Measurements from ENCODE around the gene HSPA14. TPM values are rescaled to one million over a fixed set of nuclear protein-coding genes. Genes with fewer than 3 reads are reported as not detected.

HSPA14 gene
- total and polyA plus RNA-seq, 10 donors, result 11.6 to 24.1 (median 13.5) TPM

GRCh38 chr10:14837003-14837756 lies 926 bp upstream of the HSPA14 start:
- peak overlapping the region; percentile 80 to 96 (median 91) for H3K27ac ChIP-seq
- no peak for TF ChIP-seq POLR2AphosphoS5 (IDR thresholded peaks at IDR 0.05)
- no peak for TF ChIP-seq POLR2A (IDR thresholded peaks at IDR 0.05)
- TF ChIP-seq CTCF (IDR thresholded peaks at IDR 0.05 in 8 of 11, conservative IDR thresholded peaks at IDR 0.05 in 3 of 11), result no peak
- 21 to 29% (median 27%) methylated on average over 14 of the region's 14 CpGs for WGBS, 5 donors
- intact Hi-C loops (cut with DNase I; ENCODE audit: low total_unique reads), result loop anchor here (5.0 kb wide), 1 partner anchor 300 kb away; no protein-coding TSS in a partner anchor
- peaks cover 0 to 27% (median 10%) of the 10 kb centered on the region in 6 donors for H3K36me3 ChIP-seq
- H3K9me3 ChIP-seq, result no peaks in the 10 kb centered on the region
- no peak for DNase-seq
- H3K4me3 ChIP-seq, result peak overlapping the region; percentile 44 to 98 (median 84)
- H3K4me1 ChIP-seq, result peaks cover 10 to 39% (median 27%) of the 10 kb centered on the region in 6 donors
- no peaks in the 10 kb centered on the region for H3K27me3 ChIP-seq (replicated peaks in 1 of 7)

- Histone ChIP-seq H3K9me3 (no peaks in the 10 kb centered on the region), H3K4me1 (peaks cover 10 to 39% (median 27%) of the 10 kb centered on the region in 6 donors), H3K36me3 (peaks cover 2 to 39% (median 25%) of the 10 kb centered on the region in 6 donors), H3K4me3 (peak overlapping the region; percentile 75 to 98 (median 92)), H3K27ac (peak overlapping the region; percentile 80 to 96 (median 91)), H3K27me3 (replicated peaks in 1 of 7) (no peaks in the 10 kb centered on the region)
- no peak for DNase-seq
- TF ChIP-seq CTCF (IDR thresholded peaks at IDR 0.05 in 8 of 11, conservative IDR thresholded peaks at IDR 0.05 in 3 of 11), result no peak
- no peak for TF ChIP-seq POLR2AphosphoS5 (IDR thresholded peaks at IDR 0.05)
- no peak for TF ChIP-seq POLR2A (IDR thresholded peaks at IDR 0.05)
- WGBS, 5 donors, result 0 to 1% (median 1%) methylated on average over 12 to 60 of the region's 60 CpGs
- intact Hi-C loops (cut with DNase I; ENCODE audit: low total_unique reads), result loop anchor here (5.0 kb wide), 1 partner anchor 301 kb away; no protein-coding TSS in a partner anchor
These were observed 637 bp downstream of the HSPA14 start for GRCh38 chr10:14838582-14839304.

GRCh38 chr10:14839305-14839695 lies 1.2 kb downstream of the HSPA14 start:
- Histone ChIP-seq H3K27me3 (replicated peaks in 1 of 7) (no peaks in the 10 kb centered on the region), H3K9me3 (no peaks in the 10 kb centered on the region), H3K27ac (peak overlapping the region in 7 of 8 donors; percentile 80 to 96 (median 90)), H3K4me3 (peak overlapping the region; percentile 75 to 98 (median 92)), H3K36me3 (peaks cover 2 to 42% (median 30%) of the 10 kb centered on the region in 6 donors), H3K4me1 (peaks cover 10 to 39% (median 27%) of the 10 kb centered on the region in 6 donors)
- DNase-seq, result peak; percentile 71
- intact Hi-C loops (cut with DNase I; ENCODE audit: low total_unique reads), result loop anchor here (5.0 kb wide), 1 partner anchor 302 kb away; no protein-coding TSS in a partner anchor
- 13 to 16% (median 16%) methylated on average over 14 of the region's 14 CpGs for WGBS, 5 donors
- TF ChIP-seq POLR2A (IDR thresholded peaks at IDR 0.05), result no peak
- no peak for TF ChIP-seq CTCF (IDR thresholded peaks at IDR 0.05 in 8 of 11, conservative IDR thresholded peaks at IDR 0.05 in 3 of 11)
- TF ChIP-seq POLR2AphosphoS5 (IDR thresholded peaks at IDR 0.05), result no peak
